GM19452 (cell line): ENCODE measurements around the gene KCTD18.

Source experiments
- ATAC-seq: cut with Tn5 transposase; IDR thresholded peaks from one replicate; pipeline ENCODE4 v1.9.1; 2021; ENCODE audit not compliant: unreplicated experiment

Gene KCTD18

DNA sequence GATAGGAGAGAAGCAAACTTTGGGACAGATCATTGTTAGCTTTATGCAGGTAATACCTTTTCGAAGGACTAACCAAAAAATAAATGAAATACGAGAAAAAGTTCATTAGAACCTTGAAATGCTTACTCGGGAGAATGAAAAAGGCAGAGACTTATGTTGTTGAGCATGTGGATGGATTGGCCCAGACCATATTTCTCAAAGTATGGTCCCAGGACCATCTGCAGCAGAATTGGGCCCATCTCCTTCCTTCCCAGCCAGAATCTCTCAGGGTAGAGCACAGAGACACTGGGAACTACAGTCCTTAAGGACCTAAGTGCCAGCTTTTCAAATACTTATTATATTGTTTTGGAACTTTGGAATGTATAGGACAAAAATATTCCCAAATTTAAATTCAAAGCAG lies 50.8 kb downstream of the KCTD18 start:
- ATAC-seq = no peak

DNA sequence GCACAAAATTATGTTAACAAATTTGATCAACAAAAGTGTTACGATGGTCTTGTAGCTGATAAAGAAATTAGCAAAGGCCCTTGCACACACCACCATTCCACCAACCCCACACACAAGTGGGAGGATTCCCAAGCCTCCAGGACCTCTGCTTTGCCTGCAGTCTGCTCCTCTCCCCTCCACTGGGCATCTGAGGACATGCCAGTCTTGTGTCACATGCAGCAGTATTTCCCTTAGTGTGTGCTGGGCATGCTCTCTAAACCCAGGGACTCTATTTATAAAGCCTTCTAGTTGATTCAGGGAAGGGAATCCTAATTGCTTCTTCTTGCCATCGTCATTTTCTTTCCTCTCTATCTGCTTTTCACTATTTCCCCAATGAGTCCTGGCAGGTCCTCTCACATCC lies 53.3 kb downstream of the KCTD18 start:
- ATAC-seq = no peak

DNA sequence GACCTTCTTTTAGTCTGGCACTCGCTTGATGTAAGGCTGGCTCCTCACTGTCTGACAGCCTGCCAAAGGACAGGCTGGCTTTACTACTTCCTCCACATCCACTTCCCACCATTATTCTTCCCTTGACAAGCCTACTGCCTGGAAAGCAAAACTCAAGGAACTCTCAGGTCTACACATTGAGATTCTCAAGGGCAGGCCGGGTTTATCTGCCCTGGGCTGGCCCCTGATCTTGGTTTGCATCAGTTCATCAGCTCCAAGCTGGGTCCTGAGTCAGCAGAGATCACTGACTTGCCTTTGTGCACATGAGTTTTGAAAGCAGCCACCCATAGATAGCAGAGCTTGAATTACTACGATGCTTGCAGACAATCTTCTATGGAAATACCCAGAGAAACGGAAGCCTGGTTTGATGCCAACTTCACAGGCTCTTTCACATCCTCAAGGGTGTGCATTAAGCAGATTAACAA lies 53.9 kb downstream of the KCTD18 start:
- peak; percentile 48 for ATAC-seq

DNA sequence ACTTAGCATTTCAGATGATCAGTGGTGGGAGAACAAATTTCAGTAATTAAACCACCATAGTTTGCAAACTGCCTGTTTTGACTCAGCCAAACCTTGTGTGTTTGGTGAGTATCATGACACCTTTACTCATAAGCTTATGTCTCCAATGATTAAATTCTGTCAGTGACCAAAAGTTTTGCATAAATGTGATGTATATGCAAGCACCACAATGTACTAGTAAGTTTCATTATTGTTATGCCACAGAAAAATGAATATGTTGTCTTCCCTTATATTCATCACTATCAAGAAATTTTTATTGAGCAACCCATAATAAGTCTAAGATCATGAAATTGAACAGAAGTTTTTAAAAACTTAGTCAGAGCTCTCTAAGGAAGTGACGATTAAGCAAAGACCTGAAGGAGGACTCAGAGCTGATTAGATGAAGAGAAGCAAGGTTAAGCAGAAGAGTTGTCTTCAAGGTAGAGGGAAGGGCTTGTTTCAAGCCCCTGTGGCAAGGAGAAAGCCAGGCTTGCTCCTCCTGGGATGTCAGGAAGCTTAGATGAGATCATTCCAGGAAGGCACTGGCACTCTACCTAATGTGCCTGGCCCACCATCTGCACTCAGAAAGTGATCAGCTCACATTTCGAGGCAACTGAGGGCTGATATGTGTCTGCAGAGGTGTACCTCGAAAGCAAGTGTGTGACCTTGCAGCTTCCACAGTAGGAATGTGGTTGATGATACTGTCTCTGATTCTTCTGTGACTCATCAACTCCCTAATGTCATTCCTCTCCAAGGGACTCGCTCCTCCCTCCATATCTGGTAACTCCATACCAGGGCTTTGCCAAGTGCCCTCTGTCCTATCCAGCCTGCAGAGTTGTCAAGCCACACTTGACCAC lies 54.7 kb downstream of the KCTD18 start:
- peak; percentile 87 for ATAC-seq

DNA sequence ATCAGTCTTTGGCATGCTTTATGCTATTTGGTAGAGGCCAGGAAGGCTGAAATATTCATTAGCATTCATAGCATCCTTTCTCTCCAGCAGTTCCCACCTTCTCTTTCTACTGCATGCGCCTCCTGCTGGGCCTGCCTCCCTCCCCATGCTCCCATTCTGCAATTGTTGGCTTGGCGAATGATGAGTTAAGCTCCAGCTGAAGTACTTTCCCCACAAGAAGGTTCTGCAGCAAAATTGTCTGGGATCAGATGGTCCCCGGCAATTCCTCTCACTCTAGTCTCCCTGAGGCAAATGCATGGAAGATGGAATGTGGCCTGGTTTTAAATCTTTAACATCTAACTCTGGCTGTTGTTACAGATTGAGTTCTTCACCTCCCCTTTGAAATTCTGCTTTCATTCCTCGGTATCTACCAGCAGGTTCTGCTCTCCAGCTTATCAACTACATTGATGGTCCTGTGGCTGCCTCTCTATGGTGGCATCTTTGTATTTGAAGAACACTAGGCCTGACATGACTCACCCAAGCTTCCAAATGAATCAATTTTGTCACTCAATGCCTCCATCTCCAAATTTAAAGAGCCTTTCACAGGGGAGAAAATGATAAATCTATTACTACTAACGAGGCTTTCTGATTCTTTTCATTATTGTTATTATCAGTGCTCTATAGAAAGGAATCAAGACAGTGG lies 55.9 kb downstream of the KCTD18 start:
- no peak for ATAC-seq

DNA sequence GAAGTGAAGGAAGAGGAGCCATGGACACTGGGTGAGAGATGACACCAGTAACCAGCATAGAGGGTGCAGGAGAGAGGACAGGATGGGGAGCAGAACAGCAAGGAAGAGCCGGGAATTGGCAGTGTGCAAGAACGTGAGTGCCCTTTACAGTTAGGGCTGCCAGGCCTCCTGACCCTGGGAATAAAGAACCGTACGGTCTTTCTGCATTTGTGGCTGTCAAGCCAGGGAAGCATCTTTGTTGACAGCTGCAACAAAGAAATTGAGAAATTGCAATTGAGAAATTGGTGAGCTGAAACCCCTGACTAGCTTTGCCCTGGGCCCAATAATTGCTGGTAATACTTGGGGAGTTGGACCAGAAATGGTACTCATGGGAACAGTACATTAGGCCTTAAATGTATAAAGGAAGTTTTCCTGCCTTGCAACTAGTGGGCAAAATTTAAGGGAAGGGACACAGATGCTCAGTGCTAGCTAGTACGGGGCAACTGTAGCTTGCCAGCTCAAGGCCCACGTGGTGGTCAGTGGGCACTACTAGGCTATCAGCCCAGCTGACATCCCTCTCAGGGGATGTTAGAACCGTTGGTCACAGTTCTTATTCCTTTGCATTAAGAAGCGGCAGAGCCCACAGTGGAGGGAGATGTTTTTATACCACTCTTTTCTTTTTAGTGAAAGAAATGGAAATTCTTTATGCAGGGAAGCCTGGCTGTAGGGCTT lies 56.6 kb downstream of the KCTD18 start:
- ATAC-seq = no peak

DNA sequence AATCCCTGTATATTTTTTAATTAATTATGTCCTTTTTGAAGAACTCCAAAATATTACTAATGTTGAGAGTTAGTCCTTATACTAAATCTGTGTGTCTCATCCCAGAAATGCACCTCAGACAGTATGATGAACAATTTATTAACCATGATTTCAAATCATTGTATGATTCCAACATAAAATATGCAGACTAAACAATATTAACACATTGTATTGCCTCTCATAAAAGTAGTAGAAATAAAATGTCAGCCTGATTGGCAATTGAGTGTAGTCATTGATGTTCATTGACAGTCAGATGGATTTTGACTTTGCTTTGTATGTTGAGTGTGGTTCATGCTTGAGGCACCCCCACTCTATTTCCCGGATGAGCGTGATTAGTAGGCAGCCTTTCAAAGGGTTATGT lies 57.5 kb downstream of the KCTD18 start:
- no peak for ATAC-seq

DNA sequence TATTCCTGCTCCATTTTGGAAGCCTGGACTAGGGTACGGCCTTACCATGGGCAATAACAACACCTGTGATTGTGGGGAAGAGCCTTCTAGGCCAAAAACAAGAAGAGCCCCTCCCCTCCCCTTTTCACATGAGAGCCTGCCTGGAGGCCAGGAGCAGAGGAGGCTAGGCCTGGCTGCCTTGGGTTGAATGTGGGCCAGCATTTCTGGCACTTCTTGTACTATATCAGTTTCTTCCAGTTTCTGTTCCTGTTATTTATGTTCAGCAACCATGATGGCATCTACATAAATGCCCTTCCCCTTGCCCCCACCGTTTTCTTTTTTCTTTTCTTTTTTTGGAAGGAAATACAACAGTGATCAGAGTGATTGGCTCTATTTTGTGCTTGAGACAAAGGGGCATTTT lies 58.4 kb downstream of the KCTD18 start:
- ATAC-seq = no peak

DNA sequence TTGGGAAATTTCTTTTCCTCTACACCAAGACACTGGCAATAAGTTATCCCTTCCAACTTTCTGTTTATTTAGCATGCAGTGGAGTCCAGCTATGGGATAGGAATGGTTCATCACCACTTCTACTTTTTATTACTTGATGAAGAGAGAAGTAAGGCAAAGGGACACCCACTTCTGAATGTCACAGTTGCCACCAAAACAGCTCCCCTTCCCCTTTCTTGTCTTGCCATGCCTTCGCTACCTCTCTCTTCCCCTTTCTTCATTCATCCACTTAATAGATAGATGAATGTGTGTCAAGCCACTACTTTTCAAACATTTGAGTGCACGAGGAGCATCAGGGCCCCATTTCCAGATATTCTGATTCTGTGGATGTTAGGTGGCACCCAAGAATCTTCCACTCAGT lies 59.6 kb downstream of the KCTD18 start:
- ATAC-seq = no peak

DNA sequence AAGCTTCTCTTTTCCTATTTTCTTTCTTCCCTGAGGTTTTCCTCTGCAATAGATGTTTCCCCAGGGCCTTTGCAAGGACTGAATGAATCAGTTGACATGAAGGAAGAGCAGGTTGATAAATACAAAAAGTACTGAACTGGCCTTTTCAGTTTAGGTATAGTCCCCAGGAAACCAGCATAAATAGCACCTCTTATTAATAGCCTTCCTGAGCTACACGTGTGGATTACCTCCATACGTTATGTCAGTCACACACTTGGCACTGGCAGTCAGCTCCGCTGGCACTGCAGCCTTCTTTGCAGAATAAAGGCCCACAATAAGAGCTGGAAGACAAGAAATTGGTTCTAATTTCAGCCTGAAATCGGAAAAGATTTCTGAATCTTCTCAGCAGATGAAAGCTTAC lies 60.7 kb downstream of the KCTD18 start:
- ATAC-seq = no peak

DNA sequence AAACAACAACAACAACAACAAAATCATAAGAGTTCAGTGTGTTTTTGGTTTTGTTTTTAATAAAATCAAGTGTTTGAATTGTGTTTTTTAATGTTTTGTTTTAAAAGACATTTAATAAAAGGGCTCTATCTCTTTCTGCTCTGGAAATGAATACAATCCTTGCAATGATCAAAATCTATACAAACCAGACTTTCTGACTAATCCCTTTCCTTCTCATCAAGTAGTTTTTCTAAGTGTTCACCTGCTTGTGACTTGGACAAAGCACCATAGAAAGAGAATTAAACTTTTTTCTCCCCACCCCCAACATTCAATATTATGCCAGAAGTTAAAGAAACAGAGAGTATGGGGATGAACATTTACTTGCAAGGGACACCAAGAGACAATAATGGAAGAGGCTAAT lies 61.4 kb downstream of the KCTD18 start:
- ATAC-seq = no peak

DNA sequence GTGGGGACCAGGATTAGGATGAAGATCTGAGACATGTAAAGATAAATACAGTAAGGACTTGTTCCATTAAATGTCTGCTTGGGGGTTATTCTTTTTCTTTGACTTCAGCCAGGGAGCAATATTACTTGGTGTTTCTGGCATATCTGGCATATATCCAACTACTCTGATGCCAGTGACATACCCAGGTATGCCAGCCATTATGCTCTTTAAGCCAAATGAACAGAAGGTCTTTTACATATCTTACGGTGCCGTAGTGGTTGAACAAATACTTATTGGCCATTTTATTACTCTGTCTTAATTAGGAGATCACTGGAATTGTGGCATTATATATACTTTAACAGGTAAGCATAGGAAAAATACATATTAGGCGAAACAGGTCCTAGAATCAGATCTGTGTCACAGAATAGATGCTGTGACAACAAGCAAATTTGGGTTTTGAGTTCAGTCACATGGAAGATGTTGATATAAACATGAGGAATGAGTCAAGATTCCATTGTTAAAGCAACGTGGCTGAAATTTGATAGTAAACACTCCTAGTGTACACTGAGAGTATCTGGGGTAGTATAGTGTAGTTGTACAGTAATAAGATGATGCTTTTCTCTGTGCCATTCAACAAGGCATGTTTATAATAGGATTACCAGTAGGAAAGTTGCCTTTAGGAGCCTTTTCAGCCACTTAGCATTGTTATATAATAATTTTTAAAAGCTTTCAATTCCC lies 62.6 kb downstream of the KCTD18 start:
- no peak for ATAC-seq

DNA sequence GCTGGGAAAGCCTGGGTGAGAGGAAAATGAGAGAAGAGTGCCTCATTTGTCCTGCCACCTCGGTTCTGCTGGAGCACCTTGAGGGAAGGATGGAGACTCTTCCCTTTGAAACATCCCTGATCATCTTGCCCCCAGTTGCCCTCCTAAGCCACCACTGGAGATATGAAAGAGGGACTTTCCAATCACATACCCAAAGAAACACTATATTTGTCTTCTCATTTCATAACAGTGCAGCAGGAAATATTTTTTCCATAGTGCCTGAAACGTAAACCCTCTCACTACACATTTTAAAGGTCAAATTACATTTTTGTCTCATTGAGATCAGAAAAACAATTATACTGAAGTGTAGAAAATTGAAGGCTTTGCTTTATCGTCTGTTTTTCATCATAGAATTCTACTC lies 63.3 kb downstream of the KCTD18 start:
- ATAC-seq = no peak

DNA sequence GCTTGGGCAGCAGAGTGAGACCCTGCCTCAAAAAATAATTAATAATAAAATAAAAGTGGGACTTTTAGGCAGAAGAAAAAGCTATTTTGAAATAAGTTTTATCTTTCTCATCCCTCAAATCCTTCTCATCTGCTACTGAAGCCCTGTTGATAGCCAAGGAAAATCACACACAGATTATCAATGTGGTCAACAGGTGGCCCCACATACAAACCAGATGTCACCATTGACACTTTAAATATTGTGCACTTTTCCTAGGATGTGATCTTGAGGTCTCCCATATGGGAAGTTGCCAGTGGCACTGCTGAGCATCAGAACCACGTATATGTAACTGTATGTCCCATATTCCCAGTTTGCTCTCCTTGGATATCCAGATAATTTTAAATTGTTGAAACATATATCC lies 64.6 kb downstream of the KCTD18 start:
- ATAC-seq = no peak

DNA sequence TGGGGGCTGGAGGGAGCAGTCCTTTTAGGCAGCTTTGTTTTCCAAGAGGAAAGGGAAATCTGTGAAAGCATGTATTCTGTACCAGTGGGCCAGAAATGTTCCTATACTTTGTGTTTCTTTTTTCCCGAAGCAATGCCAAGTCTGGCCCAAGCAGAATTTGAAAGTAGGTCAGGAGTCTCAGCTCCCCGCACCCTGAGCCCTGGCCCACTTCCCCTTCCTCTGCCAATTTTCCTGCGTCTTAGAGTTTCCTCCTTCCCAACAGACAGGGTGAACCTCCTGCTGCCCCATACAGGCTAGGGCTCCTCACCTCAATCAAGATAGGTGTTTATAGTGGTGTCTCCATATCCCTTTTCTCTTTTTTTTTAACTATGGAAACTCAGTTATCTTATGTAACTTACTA lies 65.3 kb downstream of the KCTD18 start:
- ATAC-seq = no peak

DNA sequence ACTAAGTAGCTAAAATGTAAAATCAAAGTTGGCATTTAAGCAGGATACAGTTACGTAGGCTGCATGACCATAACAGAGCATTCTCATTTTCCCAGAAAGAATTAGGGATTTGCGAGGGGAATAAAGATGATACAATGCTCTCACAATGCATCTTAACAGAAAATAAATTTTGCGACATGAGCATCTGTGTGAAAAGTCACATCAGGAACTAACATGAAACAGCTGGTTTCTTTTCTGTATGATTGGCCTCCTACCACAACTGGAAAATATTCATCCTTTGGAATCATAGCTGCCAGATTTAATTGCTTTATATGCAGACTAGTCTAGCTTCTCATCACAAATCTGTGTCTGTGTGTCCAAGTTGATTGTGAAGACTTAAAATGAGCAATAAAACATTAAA lies 66.0 kb downstream of the KCTD18 start:
- no peak for ATAC-seq

DNA sequence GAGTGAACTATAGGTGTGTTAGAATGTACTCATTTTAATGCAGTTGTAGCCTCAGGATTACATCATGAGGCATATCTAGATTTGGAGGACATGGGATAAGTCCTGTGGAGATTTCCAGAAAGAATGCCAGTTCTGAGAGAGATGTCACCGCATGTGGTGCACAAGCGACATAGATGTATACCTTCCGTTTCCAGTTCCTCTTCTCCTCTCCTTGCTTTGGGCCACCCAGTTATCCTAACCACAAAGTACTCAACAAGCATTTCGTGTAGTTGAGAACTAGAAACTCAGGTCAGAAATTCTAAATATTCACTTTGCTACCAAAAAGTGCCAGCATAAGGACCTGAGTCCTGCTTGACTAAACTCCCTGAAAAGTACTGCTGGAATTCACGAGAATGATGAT lies 66.5 kb downstream of the KCTD18 start:
- ATAC-seq = no peak

DNA sequence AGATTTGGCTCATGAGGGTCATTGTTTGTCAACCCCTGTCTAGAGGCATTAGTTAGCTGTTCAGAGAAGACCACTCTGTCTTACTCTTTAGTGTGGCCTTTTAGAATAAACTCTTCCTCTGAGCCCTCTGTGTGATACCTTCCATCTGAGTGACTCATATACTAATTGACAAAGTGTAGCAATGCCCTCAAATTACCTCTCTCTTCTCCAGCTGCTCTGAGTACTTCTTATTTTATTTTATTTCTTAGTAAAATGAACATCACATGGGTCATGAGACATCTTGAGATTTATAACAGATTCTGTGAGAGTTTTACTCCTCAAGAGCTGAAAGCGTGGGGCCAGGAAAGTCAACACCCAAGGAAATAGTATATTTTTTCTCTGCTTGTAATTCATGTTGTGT lies 67.4 kb downstream of the KCTD18 start:
- no peak for ATAC-seq

DNA sequence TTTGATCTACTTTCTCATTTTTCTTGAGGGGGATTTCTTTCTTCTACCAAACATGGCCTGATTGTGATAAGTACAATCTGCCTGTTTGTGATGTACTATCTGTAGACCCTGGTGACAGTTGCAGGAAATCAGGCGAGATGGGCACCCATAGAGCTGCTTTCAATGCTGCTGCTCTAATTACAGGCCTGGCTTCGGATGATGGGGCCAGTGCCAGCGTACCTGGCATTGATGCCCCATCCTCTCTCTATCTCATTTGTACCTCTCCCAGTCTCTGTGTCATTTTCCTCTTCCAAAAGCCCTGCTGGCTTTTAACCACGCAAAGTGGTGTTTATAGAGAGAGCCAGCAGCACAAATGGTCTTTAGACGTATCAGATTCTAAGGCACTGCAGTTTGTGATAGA lies 69.9 kb downstream of the KCTD18 start:
- ATAC-seq = no peak
